Body of pancreas (tissue), 4 donors: ENCODE results near the gene KCNJ18.
"Not testable (repeated sequence)": the region's sequence is repeated elsewhere in the genome, so short reads cannot be mapped to it uniquely, and the experiment has no call there.

ENCODE experiments used
- CTCF ChIP-seq, 7 experiments: fragments of 450-650 bp in 4 of 7; fragments of 200-600 bp in 3 of 7; sonication (generic) in 3 of 7; IDR thresholded peaks; one replicate each; pipeline ENCODE4 v1.5.1; 2016 to 2019; ENCODE audit warnings: antibody characterized with exemption in 7 of 7
- POLR2A ChIP-seq, 3 donors: fragments of 450-650 bp; IDR thresholded peaks; one replicate each; pipeline ENCODE4 v1.6.1; 2016; ENCODE audit warnings: antibody characterized with exemption in 3 of 3, mild to moderate bottlenecking in 2 of 3

- TF ChIP-seq CTCF, POLR2A (IDR thresholded peaks at IDR 0.05): not testable (repeated sequence)
Measured at GRCh38 chr17:21697508-21697860, 5.2 kb downstream of the KCNJ18 start.
